ENCODE results near the gene SRD5A3. TPM values are rescaled to one million over a fixed set of nuclear protein-coding genes. Genes with fewer than 3 reads are reported as not detected.

SRD5A3 gene
- total RNA-seq, 1 experiment from 2014 or later, result 4.1 TPM

GRCh38 chr4:55407119-55407518 is 61.1 kb downstream of the SRD5A3 start:
- no peak for DNase-seq (ENCODE audit: low read depth)

- no peak for DNase-seq (ENCODE audit: low read depth)
Measured at GRCh38 chr4:55407764-55408163, 61.7 kb downstream of the SRD5A3 start.

- no peak for DNase-seq (ENCODE audit: low read depth)
Measured at GRCh38 chr4:55409468-55410171, 63.6 kb downstream of the SRD5A3 start.

- no peak for DNase-seq (ENCODE audit: low read depth)
Measured at GRCh38 chr4:55410431-55410830, 64.4 kb downstream of the SRD5A3 start.

- peak; percentile 32 for DNase-seq (ENCODE audit: low read depth)
Measured at GRCh38 chr4:55411621-55412020, 65.6 kb downstream of the SRD5A3 start.

GRCh38 chr4:55416176-55416575 is 70.1 kb downstream of the SRD5A3 start:
- no peak for DNase-seq (ENCODE audit: low read depth)

Other genes starting within 250 kb of the SRD5A3 start
- gene KDR, start 220.6 kb upstream of the SRD5A3 start, total RNA-seq (2014; rRNA removed; shearing (Covaris generic)), result 0.27 and 0.42 TPM in 2 replicates
- gene TMEM165, start 49.7 kb downstream of the SRD5A3 start, total RNA-seq (2014; rRNA removed; shearing (Covaris generic)), result 132 and 143 TPM in 2 replicates
- 14.1 and 16.8 TPM in 2 replicates for gene CLOCK, start 200.7 kb downstream of the SRD5A3 start, total RNA-seq (2014; rRNA removed; shearing (Covaris generic))
- gene PDCL2, start 246.0 kb downstream of the SRD5A3 start, total RNA-seq (2014; rRNA removed; shearing (Covaris generic)), result not detected in 2 replicates

Measured in M059J (cell line).